ENCODE results near the gene MAD1L1.

- no peak for TF ChIP-seq POLR2A (IDR thresholded peaks at IDR 0.05)
- TF ChIP-seq, protein P1, sequence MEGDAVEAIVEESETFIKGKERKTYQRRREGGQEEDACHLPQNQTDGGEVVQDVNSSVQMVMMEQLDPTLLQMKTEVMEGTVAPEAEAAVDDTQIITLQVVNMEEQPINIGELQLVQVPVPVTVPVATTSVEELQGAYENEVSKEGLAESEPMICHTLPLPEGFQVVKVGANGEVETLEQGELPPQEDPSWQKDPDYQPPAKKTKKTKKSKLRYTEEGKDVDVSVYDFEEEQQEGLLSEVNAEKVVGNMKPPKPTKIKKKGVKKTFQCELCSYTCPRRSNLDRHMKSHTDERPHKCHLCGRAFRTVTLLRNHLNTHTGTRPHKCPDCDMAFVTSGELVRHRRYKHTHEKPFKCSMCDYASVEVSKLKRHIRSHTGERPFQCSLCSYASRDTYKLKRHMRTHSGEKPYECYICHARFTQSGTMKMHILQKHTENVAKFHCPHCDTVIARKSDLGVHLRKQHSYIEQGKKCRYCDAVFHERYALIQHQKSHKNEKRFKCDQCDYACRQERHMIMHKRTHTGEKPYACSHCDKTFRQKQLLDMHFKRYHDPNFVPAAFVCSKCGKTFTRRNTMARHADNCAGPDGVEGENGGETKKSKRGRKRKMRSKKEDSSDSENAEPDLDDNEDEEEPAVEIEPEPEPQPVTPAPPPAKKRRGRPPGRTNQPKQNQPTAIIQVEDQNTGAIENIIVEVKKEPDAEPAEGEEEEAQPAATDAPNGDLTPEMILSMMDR (IDR thresholded peaks at IDR 0.05) = no peak
Observed at GRCh38 chr7:1951159-1951536, 281.6 kb downstream of the MAD1L1 start.
